ENCODE data around the gene TEAD1.

TEAD1 gene

DNA sequence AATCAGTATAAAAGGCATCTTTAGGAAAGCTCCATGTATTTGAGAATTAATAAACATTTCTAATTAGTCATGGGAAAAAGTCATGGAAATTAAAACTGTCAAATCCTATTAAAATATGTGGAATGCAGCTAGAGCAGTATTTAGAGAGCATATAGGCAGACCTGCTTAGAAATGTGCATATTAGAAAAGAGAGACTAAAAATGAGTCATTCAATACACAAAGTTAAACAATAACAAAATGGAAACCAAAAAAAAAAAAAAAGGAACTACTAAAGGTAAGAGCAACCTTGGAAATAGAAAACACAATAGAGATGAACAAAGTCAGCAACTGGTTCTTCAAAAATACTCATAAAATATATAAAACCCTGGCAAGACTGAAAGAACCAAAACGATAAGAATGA lies 275.2 kb downstream of the TEAD1 start:
- TF ChIP-seq, protein P1, sequence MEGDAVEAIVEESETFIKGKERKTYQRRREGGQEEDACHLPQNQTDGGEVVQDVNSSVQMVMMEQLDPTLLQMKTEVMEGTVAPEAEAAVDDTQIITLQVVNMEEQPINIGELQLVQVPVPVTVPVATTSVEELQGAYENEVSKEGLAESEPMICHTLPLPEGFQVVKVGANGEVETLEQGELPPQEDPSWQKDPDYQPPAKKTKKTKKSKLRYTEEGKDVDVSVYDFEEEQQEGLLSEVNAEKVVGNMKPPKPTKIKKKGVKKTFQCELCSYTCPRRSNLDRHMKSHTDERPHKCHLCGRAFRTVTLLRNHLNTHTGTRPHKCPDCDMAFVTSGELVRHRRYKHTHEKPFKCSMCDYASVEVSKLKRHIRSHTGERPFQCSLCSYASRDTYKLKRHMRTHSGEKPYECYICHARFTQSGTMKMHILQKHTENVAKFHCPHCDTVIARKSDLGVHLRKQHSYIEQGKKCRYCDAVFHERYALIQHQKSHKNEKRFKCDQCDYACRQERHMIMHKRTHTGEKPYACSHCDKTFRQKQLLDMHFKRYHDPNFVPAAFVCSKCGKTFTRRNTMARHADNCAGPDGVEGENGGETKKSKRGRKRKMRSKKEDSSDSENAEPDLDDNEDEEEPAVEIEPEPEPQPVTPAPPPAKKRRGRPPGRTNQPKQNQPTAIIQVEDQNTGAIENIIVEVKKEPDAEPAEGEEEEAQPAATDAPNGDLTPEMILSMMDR (IDR thresholded peaks at IDR 0.05; ENCODE audit: unreplicated experiment in 3 of 3): no peak
- peaks cover 39% of the 10 kb centered on the region for H3K36me3 Mint-ChIP-seq (ENCODE audit: low read depth)
- no peak overlapping the region for H3K4me3 Mint-ChIP-seq

DNA sequence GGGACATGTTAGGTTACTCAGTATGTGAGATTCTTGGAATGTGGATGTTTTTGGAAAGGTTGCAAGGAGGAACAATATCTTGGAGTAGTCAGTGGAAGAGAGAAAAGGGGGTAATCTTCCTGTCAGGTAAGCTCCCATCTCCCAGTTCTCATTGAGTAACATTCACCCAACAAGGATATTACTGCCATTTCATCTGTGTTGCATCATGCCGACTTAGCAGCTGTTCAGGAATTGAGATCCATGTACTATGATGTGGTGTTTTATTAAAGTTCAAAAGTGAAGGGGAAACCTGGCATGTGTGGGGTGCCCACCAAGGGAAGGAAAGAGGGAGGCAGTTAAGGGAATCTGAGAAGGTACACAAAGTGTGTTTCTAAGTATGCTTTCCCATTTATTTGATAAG lies 276.4 kb downstream of the TEAD1 start:
- Mint-ChIP-seq H3K4me3 (no peak overlapping the region), H3K9me3 (peaks cover 45% of the 10 kb centered on the region), H3K36me3 (ENCODE audit: low read depth) (peaks cover 29% of the 10 kb centered on the region), H3K27me3 (ENCODE audit: low read depth) (no peaks in the 10 kb centered on the region), H3K4me1 (no peaks in the 10 kb centered on the region), H3K27ac (no peak overlapping the region)
- TF ChIP-seq, protein P1 (IDR thresholded peaks at IDR 0.05; ENCODE audit: unreplicated experiment in 3 of 3): no peak

More for the DNA sequence above, 275.2 kb downstream of the TEAD1 start:
- H3K9me3 Mint-ChIP-seq: peaks cover 38% of the 10 kb centered on the region
- no peak overlapping the region for H3K27ac Mint-ChIP-seq
- H3K4me1 Mint-ChIP-seq: no peaks in the 10 kb centered on the region
- H3K27me3 Mint-ChIP-seq (ENCODE audit: low read depth): no peaks in the 10 kb centered on the region

DNA sequence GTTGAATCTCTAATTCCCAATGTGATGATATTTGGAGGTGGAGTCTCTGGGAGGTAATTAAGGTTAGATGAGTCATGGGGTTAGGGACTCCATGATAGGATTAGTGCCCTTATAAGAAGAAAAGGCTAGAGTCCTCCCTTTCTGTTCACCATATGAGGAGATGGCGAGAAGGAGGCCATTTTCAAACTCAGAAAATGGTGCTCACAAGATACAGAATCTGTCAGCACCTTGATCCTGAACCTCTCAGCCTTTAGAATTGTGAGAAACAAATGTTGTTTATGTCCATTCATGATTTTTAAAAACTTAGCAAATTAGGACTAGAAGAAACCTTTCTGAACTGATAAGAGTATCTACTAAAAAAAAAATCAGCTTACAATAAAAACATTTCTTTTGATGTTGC lies 277.2 kb downstream of the TEAD1 start:
- TF ChIP-seq, protein P1 (IDR thresholded peaks at IDR 0.05; ENCODE audit: unreplicated experiment in 3 of 3): no peak
- Mint-ChIP-seq H3K27ac (no peak overlapping the region), H3K27me3 (ENCODE audit: low read depth) (no peaks in the 10 kb centered on the region), H3K9me3 (peaks cover 46% of the 10 kb centered on the region), H3K36me3 (ENCODE audit: low read depth) (peaks cover 25% of the 10 kb centered on the region), H3K4me3 (no peak overlapping the region), H3K4me1 (no peaks in the 10 kb centered on the region)

DNA sequence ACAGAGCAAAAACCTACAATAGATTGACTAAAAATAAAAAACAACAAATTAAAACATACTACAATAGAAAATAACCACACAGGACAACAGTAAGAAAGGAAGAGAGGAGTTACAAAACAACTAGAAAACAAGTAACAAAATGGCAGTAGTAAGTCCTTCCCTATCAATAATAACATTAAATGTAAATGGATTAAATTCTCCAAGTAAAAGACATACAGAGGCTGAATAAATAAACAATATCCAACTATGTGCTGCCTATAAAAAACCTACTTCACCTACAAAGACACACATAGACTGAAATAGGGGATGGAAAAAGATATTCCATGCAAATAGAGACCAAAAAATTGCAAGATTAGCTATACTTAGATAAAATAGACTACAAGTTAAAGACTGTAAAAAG lies 277.9 kb downstream of the TEAD1 start:
- Mint-ChIP-seq H3K9me3 (peaks cover 43% of the 10 kb centered on the region), H3K36me3 (ENCODE audit: low read depth) (peaks cover 23% of the 10 kb centered on the region), H3K27me3 (ENCODE audit: low read depth) (no peaks in the 10 kb centered on the region), H3K4me3 (no peak overlapping the region), H3K27ac (no peak overlapping the region), H3K4me1 (no peaks in the 10 kb centered on the region)
- TF ChIP-seq, protein P1 (IDR thresholded peaks at IDR 0.05; ENCODE audit: unreplicated experiment in 3 of 3): no peak

DNA sequence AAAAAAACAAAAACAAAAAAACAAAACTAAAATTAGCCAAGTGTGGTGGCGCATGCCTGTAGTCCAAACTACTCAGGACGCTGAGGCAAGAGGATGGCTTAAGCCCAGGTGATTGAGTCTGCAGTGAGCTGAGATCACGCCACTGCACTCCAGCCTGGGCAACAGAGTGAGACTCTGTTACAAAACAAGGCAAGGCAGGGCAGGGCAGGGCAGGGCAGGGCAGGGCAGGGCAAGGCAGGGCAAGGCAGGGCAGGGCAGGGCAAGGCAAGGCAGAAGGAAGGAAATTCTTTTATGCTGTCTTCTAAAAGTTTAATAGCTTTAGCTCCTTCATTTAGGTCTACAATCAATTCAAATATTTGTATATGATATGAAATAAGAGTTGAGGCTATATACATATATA lies 284.8 kb downstream of the TEAD1 start:
- Mint-ChIP-seq H3K36me3 (ENCODE audit: low read depth) (no peaks in the 10 kb centered on the region), H3K4me1 (no peaks in the 10 kb centered on the region), H3K9me3 (peaks cover 15% of the 10 kb centered on the region), H3K4me3 (no peak overlapping the region), H3K27me3 (ENCODE audit: low read depth) (peaks cover 18% of the 10 kb centered on the region), H3K27ac (no peak overlapping the region)
- TF ChIP-seq, protein P1 (IDR thresholded peaks at IDR 0.05; ENCODE audit: unreplicated experiment in 3 of 3): no peak

DNA sequence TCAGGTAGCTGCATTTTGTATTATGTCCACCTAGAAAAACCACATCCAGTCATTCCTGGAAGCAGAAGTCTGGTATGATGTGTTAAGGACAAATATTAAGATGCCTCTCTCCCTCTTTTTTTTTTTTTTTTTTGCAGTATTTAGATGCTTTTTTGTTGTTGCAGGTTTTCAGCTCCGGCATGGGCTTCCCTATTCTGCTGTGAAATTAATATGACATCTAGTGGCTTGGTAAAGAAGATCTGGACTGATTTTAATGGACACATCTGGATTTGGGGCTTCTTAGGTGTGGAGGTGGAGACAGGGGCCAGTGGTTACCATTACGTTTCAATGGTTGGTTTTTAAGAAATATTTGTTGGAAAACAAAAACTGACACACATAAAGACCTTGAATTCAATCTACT lies 287.4 kb downstream of the TEAD1 start:
- Mint-ChIP-seq H3K4me1 (peaks cover 4% of the 10 kb centered on the region), H3K9me3 (peaks cover 6% of the 10 kb centered on the region), H3K36me3 (ENCODE audit: low read depth) (no peaks in the 10 kb centered on the region), H3K27ac (no peak overlapping the region), H3K4me3 (no peak overlapping the region), H3K27me3 (ENCODE audit: low read depth) (peaks cover 23% of the 10 kb centered on the region)
- TF ChIP-seq, protein P1 (IDR thresholded peaks at IDR 0.05; ENCODE audit: unreplicated experiment in 3 of 3): no peak

All from nephron (organoid).